Tibial artery (tissue), 4 donors: Measurements from ENCODE around the gene KAT8.
"Not testable (repeated sequence)": the region's sequence is repeated elsewhere in the genome, so short reads cannot be mapped to it uniquely, and the experiment has no call there.

ENCODE experiments used
- DNase-seq, 2 donors: peaks; one replicate each; pipeline ENCODE4 v3.0.0-alpha.2; 2019
- H3K27ac ChIP-seq, 2 donors: fragments of 200-600 bp; sonication (generic) in 1 of 2; 1 replicate in 1 of 2; 2 replicates in 1 of 2; pipeline ENCODE4 v1.5.1; 2018 to 2019; ENCODE audit warnings: mild to moderate bottlenecking in 1 of 2
- H3K27me3 ChIP-seq, 2 donors: fragments of 200-600 bp; sonication (generic) in 1 of 2; one replicate each; pipeline versions ENCODE4 v1.5.1 to v1.6.0; 2016 to 2019
- H3K36me3 ChIP-seq, 3 donors: fragments of 200-600 bp; sonication (generic) in 2 of 3; one replicate each; pipeline ENCODE4 v1.5.1; 2016 to 2019; ENCODE audit warnings: mild to moderate bottlenecking in 2 of 3
- H3K4me1 ChIP-seq, 4 donors: fragments of 200-600 bp; sonication (generic) in 2 of 4; 1 replicate in 3 of 4; 2 replicates in 1 of 4; pipeline ENCODE4 v1.5.1; 2016 to 2019
- H3K4me3 ChIP-seq, 2 donors: fragments of 200-600 bp; sonication (generic) in 1 of 2; 1 replicate in 1 of 2; 2 replicates in 1 of 2; pipeline ENCODE4 v1.5.1; 2018 to 2019; ENCODE audit warnings: mild to moderate bottlenecking in 2 of 2
- H3K9me3 ChIP-seq, 3 donors: fragments of 200-600 bp; sonication (generic) in 1 of 3; one replicate each; pipeline ENCODE4 v1.5.1; 2016 to 2019
- CTCF ChIP-seq, 2 experiments: fragments of 200-600 bp in 1 of 2; fragments of 450-650 bp in 1 of 2; IDR thresholded peaks; one replicate each; pipeline ENCODE4 v1.5.1; 2017 to 2019; ENCODE audit warnings: antibody characterized with exemption in 2 of 2, mild to moderate bottlenecking in 1 of 2, moderate library complexity in 1 of 2
- intact Hi-C: fragments of 100-400 bp; cut with DNase I; formaldehyde crosslinking; loops from one replicate; pipeline ENCODE4 v1.15.0; 2023; ENCODE audit warnings: low total_unique reads

Gene KAT8

GRCh38 chr16:31149894-31150890 is 32.7 kb downstream of the KAT8 start, which contains the start of gene PRSS36:
Gene PRSS36 (minus strand): TSS chr16:31150066. CDS start chr16:31150035, 31 bp downstream.
- TF ChIP-seq CTCF (IDR thresholded peaks at IDR 0.05), result no peak
- DNase-seq, result no peak
- Histone ChIP-seq H3K4me1 (peaks cover 0 to 7% (median 0%) of the 10 kb centered on the region in 4 donors), H3K9me3 (no peaks in the 10 kb centered on the region), H3K27ac (no peak within 1 kb of the TSS), H3K27me3 (peaks cover 0 to 49% of the 10 kb centered on the region in 2 donors), H3K36me3 (no peaks in the 10 kb centered on the region), H3K4me3 (no peak within 1 kb of the TSS)
- intact Hi-C loops, result loop anchor here (10.0 kb wide), 1 partner anchor 165 kb away; the partner anchor contains the start of gene HSD3B7

- H3K4me1 ChIP-seq, DNase-seq, H3K9me3 ChIP-seq, intact Hi-C loops, H3K27ac ChIP-seq, H3K36me3 ChIP-seq, H3K4me3 ChIP-seq: not testable (repeated sequence)
- peaks cover 0 to 43% of the 10 kb centered on the region in 2 donors for H3K27me3 ChIP-seq
Observed at GRCh38 chr16:31150976-31151375, 33.5 kb downstream of the KAT8 start.

- TF ChIP-seq CTCF (IDR thresholded peaks at IDR 0.05), result no peak
- no peaks in the 10 kb centered on the region for H3K36me3 ChIP-seq
- peaks cover 0 to 26% of the 10 kb centered on the region in 2 donors for H3K27me3 ChIP-seq
- intact Hi-C loops, result no loop called here
- DNase-seq, result peak in 1 of 2 donors; percentile 60
- H3K4me3 ChIP-seq, result no peak overlapping the region
- no peak overlapping the region for H3K27ac ChIP-seq
- no peaks in the 10 kb centered on the region for H3K4me1 ChIP-seq
- no peaks in the 10 kb centered on the region for H3K9me3 ChIP-seq
Observed at GRCh38 chr16:31157136-31157535, 39.7 kb downstream of the KAT8 start.

GRCh38 chr16:31167315-31167714 is 49.9 kb downstream of the KAT8 start:
- no peaks in the 10 kb centered on the region for H3K36me3 ChIP-seq
- no peaks in the 10 kb centered on the region for H3K27me3 ChIP-seq
- no peak for TF ChIP-seq CTCF (IDR thresholded peaks at IDR 0.05)
- no peaks in the 10 kb centered on the region for H3K9me3 ChIP-seq
- intact Hi-C loops, result no loop called here
- no peaks in the 10 kb centered on the region for H3K4me1 ChIP-seq
- no peak for DNase-seq
- H3K4me3 ChIP-seq, result no peak overlapping the region
- H3K27ac ChIP-seq, result no peak overlapping the region

- H3K4me1 ChIP-seq, result no peaks in the 10 kb centered on the region
- H3K9me3 ChIP-seq, result no peaks in the 10 kb centered on the region
- TF ChIP-seq CTCF (IDR thresholded peaks at IDR 0.05), result no peak
- no peak for DNase-seq
- no peaks in the 10 kb centered on the region for H3K27me3 ChIP-seq
- intact Hi-C loops, result no loop called here
- H3K4me3 ChIP-seq, result no peak overlapping the region
- no peak overlapping the region for H3K27ac ChIP-seq
- no peaks in the 10 kb centered on the region for H3K36me3 ChIP-seq
Observed at GRCh38 chr16:31168848-31169247, 51.4 kb downstream of the KAT8 start.

GRCh38 chr16:31170048-31170447 is 52.6 kb downstream of the KAT8 start:
- H3K4me3 ChIP-seq, H3K36me3 ChIP-seq, H3K27ac ChIP-seq, H3K27me3 ChIP-seq, DNase-seq, H3K9me3 ChIP-seq, intact Hi-C loops, H3K4me1 ChIP-seq: not testable (repeated sequence)
